RWPE1 (cell line): ENCODE measurements around the gene PKP4.

ENCODE experiments used
- CTCF ChIA-PET: fragments of 350-600 bp; sonication (Branson Sonifier 250); formaldehyde crosslinking; extraction: SDS; loops from one replicate; lab custom pipeline; 2021; lab: Yijun Ruan, JAX
- POLR2A ChIA-PET: fragments of 400-600 bp; formaldehyde crosslinking; extraction: SDS; loops from one replicate; lab custom pipeline; 2020; ENCODE audit warnings: antibody characterized with exemption; ENCODE audit not compliant: low non-redundant PET; lab: Yijun Ruan, JAX
- DNase-seq: peaks from one replicate; pipeline ENCODE4 v3.0.0; 2012; ENCODE audit warnings: low spot score
- H3K27ac ChIP-seq: fragments of 450-650 bp; 2 replicates; pipeline ENCODE4 v1.5.1; 2017
- CTCF ChIP-seq: fragments of 450-650 bp; conservative IDR thresholded peaks from 2 replicates; pipeline ENCODE4 v1.5.1; 2017; ENCODE audit warnings: low read depth, mild to moderate bottlenecking

PKP4 gene

GRCh38 chr2:158559252-158559651 is 102.5 kb downstream of the PKP4 start:
- POLR2A ChIA-PET: no interaction called here
- DNase-seq: no peak
- no peak for TF ChIP-seq CTCF
- CTCF ChIA-PET: no interaction called here
- H3K27ac ChIP-seq: no peak overlapping the region

- ChIA-PET POLR2A (no interaction called here), CTCF (no interaction called here)
- TF ChIP-seq CTCF: no peak
- no peak overlapping the region for H3K27ac ChIP-seq
- DNase-seq: no peak
Measured at GRCh38 chr2:158560259-158560658, 103.5 kb downstream of the PKP4 start.

- ChIA-PET CTCF (interaction anchor here (0.6 kb wide), 1 partner anchor 154 kb away, joined by 3 read pairs; no protein-coding TSS in a partner anchor), POLR2A (no interaction called here)
Measured at GRCh38 chr2:158561054-158561453, 104.3 kb downstream of the PKP4 start.

GRCh38 chr2:158567208-158567607 is 110.5 kb downstream of the PKP4 start:
- DNase-seq: no peak
- H3K27ac ChIP-seq: no peak overlapping the region
- ChIA-PET POLR2A (no interaction called here), CTCF (no interaction called here)
- no peak for TF ChIP-seq CTCF

More at GRCh38 chr2:158561054-158561453, 104.3 kb downstream of the PKP4 start:
- no peak for TF ChIP-seq CTCF
- DNase-seq: no peak
- H3K27ac ChIP-seq: no peak overlapping the region

GRCh38 chr2:158569284-158569683 is 112.5 kb downstream of the PKP4 start:
- no peak for DNase-seq
- ChIA-PET POLR2A (no interaction called here), CTCF (interaction anchor here (0.8 kb wide), 1 partner anchor 40 kb away, joined by 4 read pairs; no protein-coding TSS in a partner anchor)
- no peak overlapping the region for H3K27ac ChIP-seq
- no peak for TF ChIP-seq CTCF

- TF ChIP-seq CTCF: no peak
- H3K27ac ChIP-seq: no peak overlapping the region
- DNase-seq: no peak
- ChIA-PET POLR2A (no interaction called here), CTCF (no interaction called here)
Measured at GRCh38 chr2:158570869-158571268, 114.1 kb downstream of the PKP4 start.

GRCh38 chr2:158573739-158574138 is 117.0 kb downstream of the PKP4 start:
- H3K27ac ChIP-seq: no peak overlapping the region
- no peak for DNase-seq
- POLR2A ChIA-PET: no interaction called here
- CTCF ChIA-PET: interaction anchor here (0.6 kb wide), 1 partner anchor 20 kb away, joined by 3 read pairs; no protein-coding TSS in a partner anchor
- TF ChIP-seq CTCF: no peak
